ENCODE data around the gene BMPR1A. TPM values are rescaled to one million over a fixed set of nuclear protein-coding genes. Genes with fewer than 3 reads are reported as not detected.

BMPR1A gene
- total RNA-seq, 1 experiment from 2014 or later = 21.4 TPM

DNA sequence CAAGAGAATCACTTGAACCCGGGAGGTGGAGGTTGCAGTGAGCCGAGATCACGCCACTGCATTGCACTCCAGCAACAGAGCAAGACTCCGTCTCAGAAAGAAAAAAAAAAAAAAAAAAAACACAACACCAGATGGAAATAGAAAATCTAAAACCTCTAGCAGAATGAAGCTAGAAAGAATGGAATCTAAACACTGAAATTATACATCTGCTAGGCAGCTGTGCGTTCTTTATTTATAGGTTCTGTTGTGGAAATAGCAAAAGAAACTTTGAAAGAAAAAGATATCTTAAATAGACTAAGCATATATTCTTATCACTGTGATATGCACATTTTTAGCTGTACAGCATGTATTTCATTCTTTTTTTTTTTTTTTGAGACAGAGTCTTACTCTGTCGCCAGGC, 17.1 kb downstream of the BMPR1A start:
- Mint-ChIP-seq H3K4me3 (ENCODE audit: low read depth, unreplicated experiment) (no peak overlapping the region), H3K27ac (ENCODE audit: unreplicated experiment) (no peak overlapping the region), H3K9me3 (ENCODE audit: low read depth, unreplicated experiment) (no peaks in the 10 kb centered on the region), H3K36me3 (ENCODE audit: insufficient read depth, unreplicated experiment) (no peaks in the 10 kb centered on the region), H3K4me1 (ENCODE audit: low read depth, unreplicated experiment) (no peaks in the 10 kb centered on the region), H3K27me3 (ENCODE audit: unreplicated experiment) (no peaks in the 10 kb centered on the region)
- no TSS peak for BruUV-seq (replicated peaks)
- TF ChIP-seq CTCF (IDR thresholded peaks at IDR 0.05; ENCODE audit: unreplicated experiment) = no peak
- intact Hi-C loops (cut with micrococcal nuclease; ENCODE audit: unreplicated experiment) = no loop called here
- no peak for DNase-seq
- CTCF ChIA-PET = interaction anchor here (0.8 kb wide), 1 partner anchor 15 kb away, joined by 3 read pairs; no protein-coding TSS in a partner anchor

DNA sequence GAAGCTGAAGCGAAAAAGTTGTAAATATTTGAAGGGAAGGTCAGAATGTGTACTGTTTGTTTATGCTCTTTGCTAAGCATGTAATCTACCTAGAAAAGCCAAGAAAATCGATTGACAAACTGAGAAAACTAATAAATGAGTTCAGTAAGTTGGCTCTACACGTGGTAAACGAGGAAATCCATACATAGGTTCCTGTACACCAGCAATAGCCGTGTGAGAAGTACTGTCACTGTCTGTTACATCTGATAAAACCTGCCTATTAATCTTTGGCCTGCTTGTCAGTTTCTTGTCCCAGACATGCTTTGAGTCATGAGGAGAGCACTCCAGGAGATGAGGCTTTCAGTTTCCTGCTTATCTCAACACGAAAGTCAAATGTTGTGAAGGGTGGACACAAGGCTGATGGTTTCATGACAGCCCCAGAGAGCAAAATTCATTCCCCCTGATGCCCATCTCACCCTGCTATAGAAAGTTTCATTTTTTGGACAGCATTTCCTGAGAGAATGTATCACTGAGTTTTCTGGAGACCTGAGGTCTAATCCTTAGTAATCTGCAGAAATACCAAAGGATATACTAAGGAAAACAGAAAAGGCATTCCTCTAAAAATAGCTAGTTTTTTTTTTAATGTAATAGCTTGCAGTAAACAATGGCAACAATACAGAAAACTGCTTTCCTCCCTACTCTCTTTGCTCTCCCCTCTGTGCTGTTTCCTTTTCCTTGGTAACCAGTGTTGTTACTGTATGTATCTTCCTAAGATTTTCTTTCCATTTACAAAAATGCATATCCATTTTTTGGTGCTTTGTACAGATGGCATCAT, 18.8 kb downstream of the BMPR1A start:
- no peak for TF ChIP-seq CTCF (IDR thresholded peaks at IDR 0.05; ENCODE audit: unreplicated experiment)
- Mint-ChIP-seq H3K4me3 (ENCODE audit: low read depth, unreplicated experiment) (no peak overlapping the region), H3K4me1 (ENCODE audit: low read depth, unreplicated experiment) (no peaks in the 10 kb centered on the region), H3K27ac (ENCODE audit: unreplicated experiment) (no peak overlapping the region), H3K9me3 (ENCODE audit: low read depth, unreplicated experiment) (no peaks in the 10 kb centered on the region), H3K27me3 (ENCODE audit: unreplicated experiment) (no peaks in the 10 kb centered on the region), H3K36me3 (ENCODE audit: insufficient read depth, unreplicated experiment) (no peaks in the 10 kb centered on the region)
- DNase-seq = no peak
- CTCF ChIA-PET = interaction anchor here (0.6 kb wide), 2 partner anchors 10 to 281 kb away, joined by 3 read pairs; no protein-coding TSS in a partner anchor
- no TSS peak for BruUV-seq (replicated peaks)
- intact Hi-C loops (cut with micrococcal nuclease; ENCODE audit: unreplicated experiment) = no loop called here

DNA sequence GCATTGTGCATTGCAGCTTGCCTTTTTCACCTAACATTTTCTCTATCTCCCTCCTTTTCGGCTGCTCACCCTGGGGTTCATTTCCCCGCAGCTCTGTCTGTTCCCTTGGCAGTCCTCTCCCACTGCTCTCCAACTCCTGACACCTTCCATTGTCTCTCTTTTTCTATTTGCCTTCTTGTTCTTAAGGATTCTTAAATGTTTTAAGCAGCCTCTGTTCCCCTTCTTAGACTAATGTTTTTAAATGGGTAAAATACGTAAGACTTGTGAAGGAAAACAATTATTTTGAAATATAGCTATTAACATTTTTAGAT, 19.4 kb downstream of the BMPR1A start:
- H3K4me3 Mint-ChIP-seq (ENCODE audit: low read depth, unreplicated experiment) = no peak overlapping the region
- H3K36me3 Mint-ChIP-seq (ENCODE audit: insufficient read depth, unreplicated experiment) = no peaks in the 10 kb centered on the region
- intact Hi-C loops (cut with micrococcal nuclease; ENCODE audit: unreplicated experiment) = no loop called here
- H3K9me3 Mint-ChIP-seq (ENCODE audit: low read depth, unreplicated experiment) = no peaks in the 10 kb centered on the region
- no TSS peak for BruUV-seq (replicated peaks)
- H3K27me3 Mint-ChIP-seq (ENCODE audit: unreplicated experiment) = no peaks in the 10 kb centered on the region
- H3K4me1 Mint-ChIP-seq (ENCODE audit: low read depth, unreplicated experiment) = no peaks in the 10 kb centered on the region
- no peak for TF ChIP-seq CTCF (IDR thresholded peaks at IDR 0.05; ENCODE audit: unreplicated experiment)
- H3K27ac Mint-ChIP-seq (ENCODE audit: unreplicated experiment) = no peak overlapping the region
- CTCF ChIA-PET = interaction anchor here (0.6 kb wide), 1 partner anchor 281 kb away, joined by 3 read pairs; no protein-coding TSS in a partner anchor
- DNase-seq = no peak

DNA sequence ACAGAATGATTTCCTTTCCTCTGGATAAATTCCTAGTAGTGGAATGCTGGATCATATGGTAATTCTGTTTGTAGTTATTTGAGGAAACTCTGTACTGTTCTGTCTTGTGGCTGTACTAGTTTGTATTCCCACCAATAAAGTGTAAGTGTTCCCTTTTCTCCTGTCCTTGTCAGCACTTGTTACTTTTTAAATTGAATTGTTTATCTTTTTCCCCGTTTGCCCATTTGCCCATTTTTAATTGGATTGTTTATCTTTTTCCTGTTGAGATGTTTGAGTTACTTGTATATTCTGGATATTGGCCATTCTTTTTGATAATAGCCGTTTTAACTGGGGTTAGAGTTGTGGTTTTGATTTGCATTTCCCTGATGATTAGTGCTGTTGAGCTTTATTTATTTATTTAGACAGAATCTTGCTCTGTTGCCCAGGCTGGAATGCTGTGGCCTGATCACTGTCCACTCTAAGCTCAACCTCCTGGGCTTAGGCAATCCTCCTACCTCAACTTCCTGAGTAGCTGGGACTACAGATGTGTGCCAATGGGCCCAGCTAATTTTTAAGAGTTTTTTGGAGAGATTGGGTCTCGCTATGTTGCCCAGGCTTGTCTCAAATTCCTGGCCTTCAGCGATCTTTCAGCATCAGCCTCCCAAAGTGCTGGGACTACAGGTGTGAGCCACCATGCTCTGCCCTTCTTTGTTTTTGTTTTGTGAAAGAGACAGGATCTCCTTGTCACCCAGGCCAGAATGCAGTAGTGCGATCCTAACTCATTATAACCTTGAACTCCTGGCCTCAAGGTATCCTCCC, 23.0 kb downstream of the BMPR1A start:
- no TSS peak for BruUV-seq (replicated peaks)
- CTCF ChIA-PET = no interaction called here
- no peaks in the 10 kb centered on the region for H3K36me3 Mint-ChIP-seq (ENCODE audit: insufficient read depth, unreplicated experiment)
- H3K27ac Mint-ChIP-seq (ENCODE audit: unreplicated experiment) = no peak overlapping the region
- TF ChIP-seq CTCF (IDR thresholded peaks at IDR 0.05; ENCODE audit: unreplicated experiment) = no peak
- intact Hi-C loops (cut with micrococcal nuclease; ENCODE audit: unreplicated experiment) = no loop called here
- DNase-seq = no peak
- no peaks in the 10 kb centered on the region for H3K27me3 Mint-ChIP-seq (ENCODE audit: unreplicated experiment)
- H3K9me3 Mint-ChIP-seq (ENCODE audit: low read depth, unreplicated experiment) = no peaks in the 10 kb centered on the region
- no peaks in the 10 kb centered on the region for H3K4me1 Mint-ChIP-seq (ENCODE audit: low read depth, unreplicated experiment)
- H3K4me3 Mint-ChIP-seq (ENCODE audit: low read depth, unreplicated experiment) = no peak overlapping the region

All from Calu3 (cell line).